CD4-positive, alpha-beta T cell treated with Interleukin-15 for 1 hour (primary cell): ENCODE results near the gene TRPM2.
"Not testable (repeated sequence)": the region's sequence is repeated elsewhere in the genome, so short reads cannot be mapped to it uniquely, and the experiment has no call there.

Experiments used
- DNase-seq: peaks from one replicate; pipeline ENCODE4 v3.0.0-alpha.2; 2020

Gene TRPM2

DNA sequence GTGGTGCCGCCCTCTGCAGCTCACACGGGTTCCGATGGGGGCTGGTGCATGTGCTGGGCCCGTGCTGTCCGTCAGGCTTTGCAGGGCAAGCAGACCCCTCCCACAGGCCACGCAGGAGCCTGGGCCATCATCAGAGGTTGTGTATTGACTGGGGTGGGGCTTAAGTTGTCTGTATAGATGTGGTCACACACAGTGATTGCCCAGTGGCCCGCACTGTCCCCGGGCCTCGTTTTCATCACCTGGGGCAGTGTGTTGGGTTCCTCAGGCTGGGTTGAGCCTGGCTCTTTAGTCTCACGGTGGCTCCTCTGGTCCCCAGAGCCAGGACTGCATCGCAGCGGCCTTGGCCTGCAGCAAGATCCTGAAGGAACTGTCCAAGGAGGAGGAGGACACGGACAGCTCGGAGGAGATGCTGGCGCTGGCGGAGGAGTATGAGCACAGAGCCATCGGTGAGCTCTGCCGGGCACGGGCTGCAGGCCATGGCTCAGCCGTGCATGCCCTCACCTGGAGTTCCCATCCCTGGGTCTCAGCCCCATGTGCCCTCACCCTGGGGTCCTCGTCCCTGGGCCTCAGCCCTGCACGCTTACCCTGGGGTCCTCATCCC, 44.1 kb downstream of the TRPM2 start:
- no peak for DNase-seq

DNA sequence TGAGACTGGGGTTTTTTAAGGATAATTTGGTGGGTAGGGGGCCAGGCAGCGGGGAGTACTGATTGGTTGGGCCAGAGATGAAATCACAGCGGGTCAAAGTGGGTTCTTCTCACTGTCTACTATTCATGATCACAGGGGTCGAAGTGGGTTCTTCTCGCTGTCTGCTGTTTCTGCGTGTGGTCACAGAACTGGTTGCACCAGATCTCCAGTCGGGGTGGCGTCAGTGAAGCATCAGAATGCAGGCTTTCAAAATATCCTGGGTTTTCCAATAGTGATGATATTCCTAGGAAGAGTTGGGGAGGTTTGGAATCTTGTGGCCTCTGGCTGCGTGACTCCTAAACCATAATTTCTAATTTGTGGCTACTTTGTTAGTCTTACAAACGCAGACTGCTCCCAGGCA, 45.1 kb downstream of the TRPM2 start:
- no peak for DNase-seq

DNA sequence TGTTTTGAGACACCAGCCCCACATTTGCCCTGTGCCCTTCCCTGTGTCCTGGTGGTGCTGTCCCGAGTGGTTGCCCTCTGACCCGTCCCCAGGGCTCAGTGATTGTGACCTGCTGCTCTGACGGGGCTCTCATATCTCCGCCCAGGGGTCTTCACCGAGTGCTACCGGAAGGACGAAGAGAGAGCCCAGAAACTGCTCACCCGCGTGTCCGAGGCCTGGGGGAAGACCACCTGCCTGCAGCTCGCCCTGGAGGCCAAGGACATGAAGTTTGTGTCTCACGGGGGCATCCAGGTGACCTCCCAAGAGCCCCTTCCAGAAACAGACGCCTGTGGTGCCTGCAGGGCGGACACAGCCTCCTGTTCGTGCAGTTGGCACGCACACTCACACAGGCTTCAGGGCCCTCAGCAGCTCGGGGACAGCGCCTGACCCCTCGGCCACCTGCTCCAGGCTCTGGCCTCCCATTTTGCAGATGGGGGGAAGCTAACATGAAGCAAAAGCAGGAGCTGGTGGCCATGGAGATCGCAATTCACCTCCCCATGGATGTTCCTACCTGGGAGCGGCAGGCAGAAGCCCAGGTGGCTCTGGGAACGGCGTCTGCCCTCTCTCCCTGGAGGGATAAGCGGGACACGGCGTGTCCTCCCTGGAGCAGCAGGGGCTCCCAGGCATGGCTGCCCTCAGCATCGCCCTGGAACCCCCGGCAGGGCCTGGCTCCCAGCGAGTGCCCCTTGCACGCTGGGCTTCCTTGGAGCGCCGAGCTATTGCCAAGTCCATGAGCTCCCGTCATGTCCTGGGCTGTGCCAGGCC, 45.9 kb downstream of the TRPM2 start:
- no peak for DNase-seq

DNA sequence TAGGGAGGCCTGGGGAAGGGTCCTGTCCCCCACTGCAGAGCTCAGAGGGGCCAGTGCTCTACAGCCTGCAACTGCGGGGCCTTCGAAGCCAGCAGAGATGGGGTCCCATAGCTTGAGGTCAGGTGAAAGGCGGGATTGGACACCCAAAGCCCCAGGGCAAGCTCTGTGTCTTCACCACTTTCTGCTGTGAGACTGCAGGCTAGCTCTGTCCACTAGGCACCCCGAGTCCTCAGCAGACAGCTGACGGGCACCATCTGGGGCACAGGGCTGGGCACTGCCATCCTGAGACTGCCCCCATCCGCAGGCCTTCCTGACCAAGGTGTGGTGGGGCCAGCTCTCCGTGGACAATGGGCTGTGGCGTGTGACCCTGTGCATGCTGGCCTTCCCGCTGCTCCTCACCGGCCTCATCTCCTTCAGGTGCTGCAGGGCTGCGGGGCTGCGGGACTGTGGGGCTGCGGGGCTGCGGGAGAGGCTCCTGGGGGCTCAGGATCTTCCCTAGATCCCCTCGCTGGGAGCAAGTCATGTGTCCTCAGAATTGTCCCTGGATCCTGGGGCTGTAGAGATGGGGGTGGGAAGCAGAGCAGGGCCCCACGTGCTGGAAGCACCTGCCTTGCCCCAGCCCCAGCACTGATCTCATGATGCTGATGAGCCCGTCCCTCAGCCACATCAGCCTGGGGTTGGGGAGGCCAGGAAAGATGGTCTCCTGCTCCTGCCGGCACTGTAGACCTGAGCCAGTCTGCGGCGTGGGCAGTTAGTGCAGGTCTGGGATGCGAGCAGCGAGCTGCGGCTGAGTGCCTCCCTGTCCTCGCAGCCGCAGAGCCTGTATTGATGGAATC, 46.8 kb downstream of the TRPM2 start:
- no peak for DNase-seq

DNA sequence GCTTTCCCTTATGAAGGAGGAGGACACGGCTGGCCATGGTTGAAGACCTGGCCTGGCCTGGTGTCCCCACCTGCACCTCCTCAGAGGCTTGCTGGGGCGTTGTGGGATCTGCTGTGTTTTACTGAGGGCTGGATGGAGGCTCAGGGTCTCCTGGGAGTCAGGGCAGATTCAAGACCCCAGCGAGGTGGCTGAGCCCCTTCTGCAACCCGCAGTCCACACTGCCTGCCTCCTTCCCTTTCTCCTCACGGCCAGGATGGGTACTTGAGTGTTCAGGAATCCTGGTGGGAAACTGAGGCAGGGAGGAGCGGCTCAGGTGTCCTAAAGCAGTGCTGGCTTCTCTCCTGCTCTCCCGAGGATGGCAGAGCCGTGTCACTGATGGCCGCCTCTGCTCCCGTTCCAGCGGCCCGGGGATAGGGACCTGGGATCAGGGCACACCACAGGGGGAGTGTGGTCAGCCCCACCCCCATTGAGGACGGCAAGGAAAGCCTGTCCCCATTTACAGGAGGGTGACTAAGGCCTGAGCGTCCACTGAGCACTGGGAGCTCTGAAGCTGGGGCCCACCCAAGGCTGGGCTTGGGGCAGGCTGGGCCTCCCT, 47.5 kb downstream of the TRPM2 start:
- DNase-seq: no peak

DNA sequence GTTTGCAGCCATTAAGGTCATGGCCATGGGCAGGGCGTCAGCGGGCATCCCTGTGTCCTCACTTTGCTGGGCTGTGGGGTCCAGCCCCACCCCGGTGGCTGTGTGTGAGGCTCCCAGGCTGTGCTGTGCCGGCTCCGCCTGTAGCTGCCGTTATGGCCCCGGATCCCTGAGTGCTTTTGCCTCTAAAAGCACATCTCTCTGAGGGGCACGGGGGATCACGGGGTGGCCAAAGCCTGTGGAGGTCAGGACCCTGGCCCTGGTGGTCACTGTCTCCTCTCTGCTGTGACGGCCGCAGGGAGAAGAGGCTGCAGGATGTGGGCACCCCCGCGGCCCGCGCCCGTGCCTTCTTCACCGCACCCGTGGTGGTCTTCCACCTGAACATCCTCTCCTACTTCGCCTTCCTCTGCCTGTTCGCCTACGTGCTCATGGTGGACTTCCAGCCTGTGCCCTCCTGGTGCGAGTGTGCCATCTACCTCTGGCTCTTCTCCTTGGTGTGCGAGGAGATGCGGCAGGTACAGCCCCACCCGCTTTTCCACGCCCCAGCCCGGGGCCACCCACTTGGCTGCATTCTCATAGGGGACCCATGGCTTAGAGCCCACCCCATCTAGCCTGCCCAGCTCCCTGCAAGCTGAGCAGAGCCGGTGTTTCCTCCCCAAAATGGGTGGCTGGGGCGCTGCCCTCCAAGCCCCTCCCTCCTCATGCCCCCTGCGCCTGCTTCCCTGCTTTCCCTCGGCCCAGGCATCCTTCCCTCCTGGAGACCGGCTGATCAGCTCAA, 48.2 kb downstream of the TRPM2 start:
- DNase-seq: no peak

DNA sequence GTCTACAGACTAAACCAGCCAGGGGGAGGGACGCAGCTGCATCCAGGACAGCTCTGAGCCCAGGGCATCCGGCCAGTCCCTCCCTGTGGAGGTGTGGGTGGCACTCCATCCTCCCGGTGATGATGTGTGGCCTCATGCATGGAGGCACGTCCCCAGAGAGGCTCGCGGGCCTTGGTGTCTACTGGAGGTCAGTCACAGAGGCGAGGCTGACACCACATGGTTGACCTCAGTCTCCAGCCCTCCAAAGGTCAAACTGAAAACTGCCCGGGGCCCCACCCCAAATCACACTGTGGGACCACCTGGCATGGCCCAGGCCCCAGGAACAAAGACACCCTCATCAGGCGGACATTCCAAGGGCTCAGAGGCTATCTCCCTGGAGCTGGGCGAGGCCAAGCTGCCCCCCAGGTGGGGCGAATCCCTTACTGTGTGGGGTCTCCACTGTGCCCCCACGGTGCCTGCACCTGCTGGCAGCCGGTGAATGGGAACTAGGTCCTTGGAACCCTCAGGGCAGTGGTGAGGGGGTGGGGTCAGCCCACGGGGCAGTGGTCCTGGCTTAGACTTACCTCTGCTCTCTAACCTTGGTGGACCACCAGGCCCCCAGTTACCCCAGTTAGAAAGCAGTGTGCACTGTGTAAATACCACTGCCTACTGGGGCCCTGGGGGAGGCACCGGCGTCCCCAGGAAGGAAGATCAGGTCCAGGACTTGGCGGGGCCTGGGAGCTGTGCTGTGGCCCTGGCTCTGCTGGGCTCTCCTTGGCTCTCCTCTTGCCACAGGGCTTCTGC, 49.1 kb downstream of the TRPM2 start:
- DNase-seq: no peak

DNA sequence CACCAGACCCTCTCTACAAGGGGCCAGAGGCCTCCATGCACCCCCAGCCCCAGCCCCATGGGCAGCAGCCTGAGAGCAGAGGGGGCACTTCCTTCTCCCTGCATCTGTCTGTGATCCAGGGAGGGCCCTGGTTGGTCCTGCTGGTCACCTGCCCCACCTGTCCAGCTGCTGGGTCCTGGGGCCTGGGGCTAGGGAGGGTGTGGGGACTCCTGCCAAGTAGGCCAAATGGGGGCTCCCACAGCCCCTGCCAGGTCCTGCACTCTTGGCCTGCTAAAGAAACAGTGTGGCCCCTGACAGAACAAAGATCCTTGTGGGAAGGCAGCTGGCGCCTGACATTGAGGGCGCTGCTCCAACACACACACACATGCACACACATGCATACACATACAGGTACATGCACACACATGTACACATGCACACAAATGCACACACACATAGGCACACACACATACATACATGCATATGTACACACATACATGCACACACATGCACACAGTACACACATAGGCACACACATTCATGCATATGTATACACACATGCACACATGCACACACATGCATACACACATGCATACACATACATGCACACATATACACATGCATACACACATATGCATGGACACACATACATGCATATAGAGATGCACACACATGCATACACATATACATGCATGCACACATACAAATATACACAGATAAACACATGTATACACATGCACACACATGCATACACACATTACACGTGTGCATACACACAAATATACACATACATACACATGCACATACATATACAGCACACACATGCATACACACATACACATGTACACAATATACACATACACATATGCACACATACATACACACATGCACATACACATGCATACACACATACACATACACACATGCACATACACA, 49.9 kb downstream of the TRPM2 start:
- no peak for DNase-seq

DNA sequence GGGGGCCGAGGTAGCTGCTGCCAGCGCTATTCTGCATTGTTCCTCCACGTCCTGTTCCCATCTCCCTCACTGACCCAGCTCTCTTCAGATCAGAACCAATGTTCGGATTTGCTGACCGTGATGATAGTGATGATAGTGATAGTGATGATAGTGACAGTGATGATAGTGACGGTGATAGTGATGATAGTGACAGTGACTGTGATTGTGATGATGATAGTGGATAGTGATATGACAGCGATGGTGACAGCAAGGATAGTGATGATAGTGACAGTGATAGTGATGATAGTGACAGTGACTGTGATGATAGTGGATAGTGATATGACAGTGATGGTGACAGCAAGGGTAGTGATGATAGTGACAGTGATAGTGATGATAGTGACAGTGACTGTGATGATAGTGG, 51.1 kb downstream of the TRPM2 start:
- not testable (repeated sequence) for DNase-seq

DNA sequence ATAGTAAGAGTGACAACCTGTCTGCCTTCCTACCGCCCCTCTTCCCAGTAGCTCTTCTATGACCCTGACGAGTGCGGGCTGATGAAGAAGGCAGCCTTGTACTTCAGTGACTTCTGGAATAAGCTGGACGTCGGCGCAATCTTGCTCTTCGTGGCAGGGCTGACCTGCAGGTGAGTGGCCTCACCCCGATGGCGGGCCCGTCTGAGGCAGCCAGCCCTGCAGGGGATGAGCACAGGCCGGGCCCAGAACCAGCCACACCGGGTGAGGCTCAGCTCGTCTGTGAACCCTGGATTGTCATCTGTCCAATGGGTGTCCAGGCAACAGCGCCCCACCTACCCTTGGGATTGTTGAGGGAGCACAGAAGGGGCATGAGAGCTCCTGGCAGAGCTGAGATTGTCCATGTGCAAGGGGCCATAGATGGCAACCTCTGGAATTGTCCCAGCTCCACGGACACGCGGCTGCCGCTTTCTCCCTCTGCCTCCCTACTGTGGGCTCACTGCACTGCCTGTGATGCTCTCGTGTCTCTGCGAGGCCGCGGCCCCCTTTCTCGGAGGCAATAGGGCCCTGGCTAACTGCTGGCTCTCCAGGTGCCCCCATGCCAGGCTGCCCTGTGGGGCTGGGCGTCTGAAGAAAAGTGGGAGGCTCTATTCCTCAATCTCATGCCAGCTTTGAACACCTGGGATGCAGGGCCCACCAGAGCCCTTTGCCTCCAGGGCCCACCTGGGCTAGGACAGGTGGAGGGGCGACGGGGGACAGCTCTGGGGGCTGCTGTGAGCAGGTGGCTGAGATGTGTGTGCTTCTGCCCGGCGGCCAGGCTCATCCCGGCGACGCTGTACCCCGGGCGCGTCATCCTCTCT, 51.9 kb downstream of the TRPM2 start:
- DNase-seq: no peak

DNA sequence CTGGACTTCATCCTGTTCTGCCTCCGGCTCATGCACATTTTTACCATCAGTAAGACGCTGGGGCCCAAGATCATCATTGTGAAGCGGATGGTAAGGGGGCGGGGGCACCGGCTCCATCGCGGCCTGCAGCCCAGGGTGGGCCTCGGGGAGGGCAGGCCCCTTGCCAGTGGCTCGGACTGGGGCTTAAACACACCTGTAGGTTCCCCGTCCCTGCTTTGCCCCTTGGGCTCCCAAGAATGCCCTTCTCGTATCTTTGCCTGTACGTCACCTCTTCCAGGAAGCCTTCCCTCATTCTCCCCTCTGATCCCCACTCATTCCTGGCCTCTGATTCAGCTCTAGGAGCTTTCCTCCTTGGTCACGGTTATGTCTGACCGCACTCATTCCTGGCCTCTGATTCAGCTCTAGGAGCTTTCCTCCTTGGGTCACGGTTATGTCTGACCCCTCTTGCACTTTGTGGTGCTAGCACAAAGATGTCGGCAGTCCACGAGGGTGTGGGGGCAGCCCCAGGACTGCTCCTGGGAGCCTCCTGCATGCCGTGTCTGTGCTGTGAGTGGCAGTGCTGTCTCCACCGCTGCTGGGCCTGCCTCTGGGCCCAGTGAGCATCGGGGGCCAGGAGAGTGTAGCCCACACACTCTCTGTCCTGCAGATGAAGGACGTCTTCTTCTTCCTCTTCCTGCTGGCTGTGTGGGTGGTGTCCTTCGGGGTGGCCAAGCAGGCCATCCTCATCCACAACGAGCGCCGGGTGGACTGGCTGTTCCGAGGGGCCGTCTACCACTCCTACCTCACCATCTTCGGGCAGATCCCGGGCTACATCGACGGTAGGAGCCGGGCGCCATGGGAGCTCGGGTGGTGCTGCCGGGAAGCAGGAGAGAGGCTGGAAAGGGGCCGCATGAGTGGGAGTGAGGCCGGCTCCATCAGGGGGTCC, 52.8 kb downstream of the TRPM2 start:
- DNase-seq: no peak

DNA sequence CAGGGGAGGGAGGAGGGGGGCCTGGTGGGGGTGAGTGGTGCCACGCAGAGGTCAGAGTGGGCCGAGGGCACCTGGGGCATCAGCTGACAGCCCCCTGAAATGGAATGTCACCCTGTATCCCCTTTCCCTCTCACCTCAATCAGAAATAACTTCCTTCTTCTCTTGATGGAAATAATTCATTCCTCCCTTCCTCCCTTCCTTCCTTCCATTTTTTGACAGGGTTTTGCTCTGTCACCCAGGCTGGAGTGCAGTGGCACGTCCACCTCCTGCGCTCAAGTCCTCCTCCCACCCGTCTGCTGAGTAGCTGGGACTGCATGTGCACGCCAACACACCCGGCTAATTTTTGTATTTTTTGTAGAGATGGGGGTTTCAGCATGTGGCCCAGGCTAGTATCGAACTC, 53.5 kb downstream of the TRPM2 start:
- DNase-seq: no peak

DNA sequence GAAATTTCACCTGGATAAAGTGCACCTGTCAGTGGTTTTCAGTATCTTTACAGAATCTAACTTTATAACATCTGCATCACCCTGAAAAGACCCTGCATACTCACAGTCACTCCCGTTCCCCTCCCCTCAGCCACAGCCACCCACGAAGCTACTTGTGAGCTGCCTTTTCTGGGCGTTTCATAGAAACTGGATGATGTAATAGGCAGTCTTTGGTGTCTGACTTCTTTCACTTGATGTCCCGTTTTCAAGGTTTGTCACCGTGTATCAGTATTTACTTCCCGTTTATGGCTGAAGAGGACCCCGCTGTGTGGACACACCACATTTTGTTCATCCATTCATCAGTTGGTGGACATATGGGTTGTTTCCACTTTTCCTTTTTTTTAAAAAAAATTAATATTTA, 54.1 kb downstream of the TRPM2 start:
- DNase-seq: no peak

DNA sequence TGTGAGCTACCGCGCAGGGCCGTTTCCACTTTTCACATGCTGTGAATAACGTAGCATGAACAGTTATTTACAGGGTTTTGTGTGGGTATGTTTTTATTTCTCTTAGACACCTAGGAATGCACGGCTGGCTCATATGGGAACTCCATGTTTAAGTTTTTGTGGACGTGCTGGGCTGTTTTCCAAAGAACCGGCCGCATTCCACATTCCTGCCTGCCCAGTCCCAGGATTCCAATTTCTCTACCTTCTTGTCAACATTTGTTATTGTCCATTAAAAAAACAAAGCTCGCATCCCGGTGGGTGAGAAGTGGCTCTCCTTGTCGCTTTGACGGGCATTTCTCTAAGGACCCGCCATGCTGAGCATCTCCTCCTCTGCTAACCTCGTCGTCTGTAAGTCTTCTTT, 54.8 kb downstream of the TRPM2 start:
- no peak for DNase-seq

DNA sequence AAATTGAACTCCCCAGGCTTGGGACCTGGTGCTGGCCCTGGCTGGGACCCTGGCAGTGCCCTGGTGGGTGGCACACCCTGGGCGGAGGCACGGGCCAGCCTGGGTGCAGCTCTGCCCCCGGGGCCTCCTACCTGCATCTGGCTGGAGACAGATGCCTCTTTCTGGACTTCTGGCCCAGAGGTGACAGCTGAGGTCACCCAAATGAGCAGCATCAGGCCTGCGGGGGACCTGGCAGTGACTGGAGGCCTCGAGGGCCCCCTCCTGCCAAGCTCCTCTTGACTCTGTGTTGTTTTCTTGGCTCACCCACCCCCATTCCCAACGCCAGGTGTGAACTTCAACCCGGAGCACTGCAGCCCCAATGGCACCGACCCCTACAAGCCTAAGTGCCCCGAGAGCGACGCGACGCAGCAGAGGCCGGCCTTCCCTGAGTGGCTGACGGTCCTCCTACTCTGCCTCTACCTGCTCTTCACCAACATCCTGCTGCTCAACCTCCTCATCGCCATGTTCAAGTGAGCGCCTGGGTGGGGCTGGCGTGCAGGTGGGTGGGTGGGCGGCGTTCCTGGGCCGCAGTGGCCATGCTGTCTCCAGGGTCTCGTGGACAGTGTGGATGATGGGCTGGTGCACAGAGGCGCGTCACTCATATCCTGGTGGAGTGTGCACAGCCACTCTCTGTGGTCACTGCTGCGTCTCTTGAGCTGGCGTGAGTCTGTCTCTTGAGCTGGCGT, 60.3 kb downstream of the TRPM2 start:
- DNase-seq: no peak

DNA sequence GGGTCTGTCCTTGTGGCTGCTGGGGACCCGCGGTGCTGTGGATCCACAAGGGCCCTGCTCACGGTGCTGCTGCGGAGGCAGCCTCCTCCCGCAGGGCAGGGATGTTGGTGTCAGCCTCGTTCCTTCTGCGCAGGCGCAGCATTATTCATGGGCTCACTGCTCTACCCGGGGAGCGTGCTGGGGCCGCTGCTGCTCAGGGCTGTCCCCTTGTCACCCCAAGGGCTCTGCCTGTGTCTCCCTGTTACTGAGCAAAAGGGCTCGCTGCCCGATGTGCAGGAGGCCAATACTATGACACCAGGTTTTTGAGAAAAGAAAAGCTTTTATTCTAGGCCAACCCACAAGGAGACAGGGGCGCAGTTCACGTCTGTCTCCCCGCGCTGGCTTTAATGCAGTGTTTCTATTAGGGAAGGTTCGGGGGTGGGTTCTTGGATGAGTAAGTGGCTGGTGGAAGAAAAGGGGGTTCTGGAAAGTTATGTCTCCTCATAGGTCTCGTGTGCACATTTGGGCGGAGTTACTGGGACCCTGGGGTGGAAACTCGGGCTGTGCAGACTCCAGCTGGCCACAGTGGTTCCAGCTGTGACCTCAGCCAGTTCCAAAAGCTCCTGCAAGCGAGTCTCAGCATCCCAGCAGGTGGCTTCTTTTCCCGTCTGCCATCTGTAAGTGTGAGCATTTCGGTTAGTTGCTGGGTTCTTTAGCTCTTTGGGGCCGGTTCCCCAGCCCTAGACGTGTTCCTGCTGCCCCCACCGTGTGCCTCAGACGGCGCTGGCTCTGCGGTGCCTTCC, 61.1 kb downstream of the TRPM2 start:
- DNase-seq: no peak
